ENCODE data around the gene WDR31.

WDR31 gene

GRCh38 chr9:113289091-113289490, 51.0 kb downstream of the WDR31 start:
- H3K4me3 ChIP-seq (ENCODE audit: control insufficient read depth, low read depth, low read length), result no peak overlapping the region
- DNase-seq (ENCODE audit: low read depth), result no peak
- no peak for TF ChIP-seq CTCF (conservative IDR thresholded peaks at IDR 0.05; ENCODE audit: control insufficient read depth, insufficient read depth, low read depth, low read length)

DNA sequence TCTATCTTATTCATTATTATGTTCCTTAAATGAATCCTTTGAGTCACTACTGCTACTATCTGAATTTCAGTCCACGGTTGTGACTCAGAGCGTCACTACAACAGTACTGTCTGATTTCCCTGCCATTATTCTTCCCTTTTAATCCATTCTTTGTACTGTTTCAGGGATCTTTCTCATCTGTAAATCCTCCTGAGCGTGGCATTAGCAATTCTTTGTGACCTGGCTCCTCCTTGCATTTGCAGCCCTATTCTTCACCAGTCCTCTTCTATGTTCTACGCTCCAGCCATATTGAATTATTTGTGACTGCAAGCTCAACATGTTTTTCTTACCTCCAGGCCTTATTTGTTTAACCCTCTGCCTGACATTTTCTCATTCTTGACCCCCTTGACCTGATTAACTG, 58.7 kb downstream of the WDR31 start:
- TF ChIP-seq CTCF (conservative IDR thresholded peaks at IDR 0.05; ENCODE audit: control insufficient read depth, insufficient read depth, low read depth, low read length), result no peak

GRCh38 chr9:113278840-113279239, 61.2 kb downstream of the WDR31 start:
- no peak for TF ChIP-seq CTCF (conservative IDR thresholded peaks at IDR 0.05; ENCODE audit: control insufficient read depth, insufficient read depth, low read depth, low read length)
- no peak for DNase-seq (ENCODE audit: low read depth)
- no peak overlapping the region for H3K4me3 ChIP-seq (ENCODE audit: control insufficient read depth, low read depth, low read length)

More for the DNA sequence above, 58.7 kb downstream of the WDR31 start:
- H3K4me3 ChIP-seq (ENCODE audit: control insufficient read depth, low read depth, low read length), result no peak overlapping the region
- DNase-seq (ENCODE audit: low read depth), result no peak

- TF ChIP-seq CTCF (conservative IDR thresholded peaks at IDR 0.05; ENCODE audit: control insufficient read depth, insufficient read depth, low read depth, low read length), result no peak
- peak; percentile 98 for DNase-seq (ENCODE audit: low read depth)
- H3K4me3 ChIP-seq (ENCODE audit: control insufficient read depth, low read depth, low read length), result peak within 1 kb of the TSS; percentile 98
Observed at GRCh38 chr9:113275157-113276131, 64.6 kb downstream of the WDR31 start, which contains the start of the genes CDC26 and PRPF4. Gene CDC26, minus strand, starts transcription at chr9:113275572. Its CDS starts 3,065 bp downstream, at chr9:113272507. Gene PRPF4, plus strand, starts transcription at chr9:113275658. Its CDS starts 86 bp downstream, at chr9:113275744.

DNA sequence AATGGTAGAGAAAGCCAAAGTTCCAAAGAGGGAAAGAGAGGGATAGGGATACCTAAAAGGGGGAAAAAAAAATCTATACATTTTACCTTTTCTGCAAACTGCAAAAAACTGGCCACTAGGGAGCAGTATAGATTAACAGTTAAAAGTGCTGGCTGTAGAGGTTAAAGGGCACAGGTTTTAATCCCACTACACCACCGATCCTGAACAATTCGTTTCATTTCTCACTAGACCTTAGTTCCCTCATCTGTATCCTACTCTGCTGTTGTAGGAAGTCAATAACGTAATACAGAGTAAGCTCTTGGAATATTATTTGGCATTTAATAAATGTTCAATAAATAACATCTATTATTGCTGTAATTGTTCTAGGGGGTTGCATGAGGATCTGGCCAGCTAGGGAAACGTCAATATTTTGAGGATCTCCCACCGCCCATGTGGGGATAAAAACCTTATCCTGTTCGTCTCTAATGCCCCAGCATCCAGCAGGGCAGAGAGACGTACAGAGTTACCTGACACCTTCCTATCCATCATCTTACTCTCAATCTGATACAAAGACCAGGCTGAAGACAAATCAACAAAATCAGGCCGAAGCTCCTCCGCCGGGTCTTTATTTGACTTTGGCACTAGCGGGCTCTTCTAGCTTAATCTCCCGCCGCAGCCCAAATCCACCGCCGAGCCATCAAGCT, 65.5 kb downstream of the WDR31 start:
- DNase-seq (ENCODE audit: low read depth), result peak; percentile 73
- peak; percentile 66 for TF ChIP-seq CTCF (conservative IDR thresholded peaks at IDR 0.05; ENCODE audit: control insufficient read depth, insufficient read depth, low read depth, low read length)
- H3K4me3 ChIP-seq (ENCODE audit: control insufficient read depth, low read depth, low read length), result peak overlapping the region; percentile 98

GRCh38 chr9:113269871-113270270, 70.2 kb downstream of the WDR31 start:
- DNase-seq (ENCODE audit: low read depth), result no peak
- TF ChIP-seq CTCF (conservative IDR thresholded peaks at IDR 0.05; ENCODE audit: control insufficient read depth, insufficient read depth, low read depth, low read length), result no peak
- H3K4me3 ChIP-seq (ENCODE audit: control insufficient read depth, low read depth, low read length), result no peak overlapping the region
